ENCODE measurements around the gene ST6GALNAC4.
"Not testable (repeated sequence)": the region's sequence is repeated elsewhere in the genome, so short reads cannot be mapped to it uniquely, and the experiment has no call there.

The ST6GALNAC4 gene

GRCh38 chr9:127884976-127885490 lies 31.8 kb downstream of the ST6GALNAC4 start:
- no peak for DNase-seq

DNA sequence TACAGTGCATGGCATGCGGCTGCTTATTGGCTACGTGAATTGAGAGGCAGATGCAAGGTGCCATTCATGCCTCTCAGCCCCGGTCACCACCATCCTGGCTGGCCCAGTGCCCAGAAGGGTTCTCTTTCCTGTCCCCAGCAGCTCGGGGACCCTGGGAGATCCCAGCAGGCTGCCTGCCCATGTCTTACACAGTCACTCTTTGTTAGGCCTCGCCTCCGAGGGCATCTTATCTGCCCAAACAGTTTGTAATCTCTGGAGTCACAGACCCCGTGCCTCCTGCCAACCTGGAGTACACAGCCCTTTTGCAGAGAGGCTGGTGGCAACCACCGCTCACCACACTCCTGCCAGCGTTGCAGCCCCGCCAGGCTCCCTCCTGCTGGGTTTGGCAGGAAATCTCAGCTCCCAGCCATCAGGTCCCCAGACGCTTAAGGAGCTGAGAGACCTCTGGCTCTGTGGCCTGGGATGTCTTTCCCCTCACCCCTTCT lies 32.4 kb downstream of the ST6GALNAC4 start:
- DNase-seq: no peak

DNA sequence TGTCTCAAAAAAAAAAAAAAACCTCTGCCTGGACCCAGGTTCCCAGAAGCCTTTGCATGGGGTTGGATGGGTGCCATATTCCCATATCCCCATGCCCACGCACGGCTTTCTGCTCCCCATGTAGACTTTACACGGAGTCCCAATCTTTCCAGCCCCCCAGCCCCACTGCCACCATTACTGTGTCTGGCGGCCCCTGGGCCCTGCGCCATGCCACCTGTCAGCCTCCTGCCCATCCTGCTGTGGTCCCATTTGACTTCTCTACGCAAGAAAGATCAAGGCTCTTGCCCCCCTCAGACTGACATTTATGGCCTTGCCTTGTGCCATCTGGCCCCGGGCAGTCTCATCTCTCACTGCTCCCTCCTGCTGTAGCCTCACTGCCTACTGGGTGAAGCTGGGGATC lies 32.9 kb downstream of the ST6GALNAC4 start:
- DNase-seq: no peak

DNA sequence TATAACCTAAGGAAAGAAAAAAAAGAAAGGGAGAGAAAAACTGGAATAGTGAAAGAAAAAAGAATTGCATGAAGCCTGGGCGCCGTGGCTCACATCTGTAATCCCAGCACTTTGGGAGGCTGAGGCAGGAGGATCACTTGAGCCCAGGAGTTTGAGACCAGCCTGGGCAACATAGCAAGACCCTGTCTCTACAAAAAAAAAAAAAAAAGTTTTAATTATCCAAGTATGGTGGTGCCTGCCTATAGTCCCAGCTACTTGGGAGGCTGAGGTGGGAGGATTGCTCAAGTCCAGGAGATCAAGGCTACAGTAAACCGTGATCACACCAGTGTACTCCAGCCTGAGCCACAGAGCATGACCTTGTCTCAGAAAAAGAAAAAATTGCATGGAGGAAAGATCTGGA lies 35.1 kb downstream of the ST6GALNAC4 start:
- DNase-seq: not testable (repeated sequence)

- no peak for DNase-seq
Observed at GRCh38 chr9:127880143-127880542, 36.7 kb downstream of the ST6GALNAC4 start.

- DNase-seq: no peak
Observed at GRCh38 chr9:127878652-127879390, 38.0 kb downstream of the ST6GALNAC4 start.

- DNase-seq: no peak
Observed at GRCh38 chr9:127878001-127878651, 38.7 kb downstream of the ST6GALNAC4 start.

DNA sequence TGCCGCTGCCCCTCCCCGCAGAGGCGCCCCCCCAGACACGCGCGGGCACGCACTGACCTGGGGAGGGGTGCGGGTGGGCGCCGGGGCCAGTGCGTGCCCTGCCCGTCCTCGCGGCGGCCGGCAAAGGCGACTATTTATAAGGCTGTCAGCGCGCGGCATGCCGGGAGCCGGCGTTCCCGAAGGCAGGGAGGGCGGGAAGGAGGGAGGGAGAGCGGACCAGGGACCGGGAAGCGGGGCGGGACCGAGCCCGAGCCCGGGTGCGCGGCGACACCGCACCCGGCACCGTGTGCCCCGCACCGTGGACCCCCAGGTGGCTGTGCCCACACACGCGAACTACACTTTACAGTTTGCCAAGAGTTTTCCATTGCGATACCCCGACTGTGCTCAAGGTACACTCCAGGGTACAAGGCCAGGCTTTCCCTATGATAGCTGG lies 39.3 kb downstream of the ST6GALNAC4 start, which contains the start of gene AK1:
TSS of gene AK1 (minus strand) at position 110 of the 433 bp plus-strand sequence. CDS start 3,058 bp downstream, outside the sequence.
- DNase-seq: no peak

- no peak for DNase-seq
Observed at GRCh38 chr9:127876764-127877562, 39.9 kb downstream of the ST6GALNAC4 start.

DNA sequence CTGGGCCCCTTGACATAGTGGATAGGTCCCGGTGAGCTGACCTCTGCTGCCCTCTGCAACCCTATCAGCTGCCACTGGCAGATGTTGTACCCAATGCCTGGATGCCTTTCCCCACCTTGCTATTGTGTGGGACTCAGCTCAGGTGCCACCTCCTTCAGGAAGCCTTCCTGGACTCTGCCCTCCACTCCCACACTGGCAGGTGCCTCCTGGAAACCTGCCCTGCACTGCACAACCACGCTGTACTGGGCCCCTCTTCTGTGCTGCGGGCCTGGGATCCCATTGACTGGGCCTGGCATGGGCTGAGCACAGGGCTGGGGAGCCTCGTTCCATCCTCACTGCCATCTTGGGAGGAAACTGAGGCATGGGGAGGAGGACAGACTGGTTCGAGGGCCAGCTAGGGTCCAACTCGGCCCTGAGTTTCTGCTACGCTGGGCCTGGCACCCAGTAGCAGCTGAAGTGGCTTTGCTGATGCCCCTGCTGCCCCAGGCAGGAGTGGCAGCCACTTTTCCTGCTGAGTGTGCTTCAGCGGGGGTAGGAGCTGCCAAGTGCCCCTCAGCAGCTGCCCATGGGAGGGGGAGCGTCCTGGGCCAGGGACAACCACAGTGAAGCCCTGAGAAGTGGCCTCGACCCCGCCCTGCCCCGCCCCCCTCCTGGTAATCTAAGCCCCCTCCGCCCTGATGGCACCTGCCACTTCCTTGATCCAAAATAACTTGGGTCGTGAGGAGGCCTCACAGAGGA lies 40.6 kb downstream of the ST6GALNAC4 start:
- no peak for DNase-seq

DNA sequence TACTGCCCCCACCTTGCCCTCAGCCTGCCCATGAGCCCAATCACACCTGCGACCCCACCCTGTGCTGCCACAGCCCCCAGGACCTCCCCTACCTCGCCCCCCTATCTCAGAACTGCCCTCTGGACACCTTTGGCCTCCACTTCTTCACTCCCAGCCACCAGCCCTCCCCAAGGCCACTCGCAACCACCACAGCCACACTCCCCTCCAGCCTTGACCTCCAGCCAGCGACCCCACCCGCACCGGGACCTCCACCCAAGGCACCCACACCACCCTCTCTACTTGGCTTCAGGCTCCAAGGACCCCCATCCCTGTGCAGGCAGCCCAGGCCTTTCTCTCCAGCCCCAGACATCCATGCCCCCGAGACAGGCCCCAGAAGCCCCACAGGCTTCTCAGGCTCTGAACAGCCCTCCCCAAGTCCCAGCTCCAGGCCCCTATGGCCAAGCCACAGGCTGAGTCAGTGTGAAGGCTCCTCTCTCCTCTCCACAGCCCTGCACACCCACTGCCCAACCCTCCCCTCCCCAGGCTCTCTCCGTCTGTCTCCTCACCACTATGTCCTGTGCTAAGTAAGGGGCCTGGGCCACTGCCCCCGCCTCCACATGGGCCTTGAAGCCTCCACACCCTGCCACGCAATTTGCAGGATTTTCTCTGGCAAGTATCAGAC lies 41.4 kb downstream of the ST6GALNAC4 start:
- no peak for DNase-seq

DNA sequence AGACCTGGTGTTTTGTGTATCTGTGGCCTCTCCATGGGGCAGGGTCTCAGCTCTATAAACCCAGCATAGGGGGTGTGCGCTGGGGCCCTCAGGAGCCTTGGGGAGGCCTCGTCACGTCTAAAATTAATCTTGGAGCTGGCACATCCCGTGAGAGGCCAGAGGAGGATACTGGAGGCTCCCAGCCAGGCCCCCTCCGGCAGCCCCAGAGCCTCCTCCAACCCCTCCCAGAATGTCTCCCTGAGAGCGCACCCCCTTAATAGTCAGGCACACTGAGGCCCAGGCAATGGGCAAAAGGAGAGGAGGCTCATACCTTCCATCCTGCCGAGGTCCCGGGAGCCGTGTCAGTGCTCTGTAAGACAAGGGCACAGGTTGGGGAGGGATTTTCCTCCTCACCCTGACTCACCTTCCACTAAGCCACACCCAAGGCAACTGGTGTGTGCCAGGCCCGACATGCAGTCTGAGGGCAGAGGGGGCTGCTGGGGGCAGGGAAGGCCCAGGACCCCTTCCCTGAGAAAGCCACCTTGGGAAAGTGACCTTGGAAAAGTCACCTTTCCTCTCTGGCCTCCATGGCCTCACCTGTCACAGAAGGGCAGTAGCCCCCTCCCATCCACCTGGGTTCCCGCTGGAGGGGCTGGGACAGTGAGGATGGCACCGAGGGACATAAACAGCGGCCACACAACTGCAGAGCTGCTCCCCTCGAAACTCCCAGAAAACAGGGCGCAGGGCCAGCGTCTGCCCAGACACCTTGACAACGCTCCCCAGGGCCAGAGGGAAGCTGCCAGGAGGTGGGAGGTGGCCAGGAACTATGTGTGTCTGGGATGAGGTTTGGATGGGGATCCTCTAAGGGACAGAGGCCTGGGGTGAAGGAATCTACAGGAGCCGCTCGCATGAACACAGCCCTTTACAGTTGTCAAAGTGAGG lies 42.3 kb downstream of the ST6GALNAC4 start:
- DNase-seq: no peak

GRCh38 chr9:127873886-127874285 lies 43.0 kb downstream of the ST6GALNAC4 start:
- no peak for DNase-seq

- DNase-seq: no peak
Observed at GRCh38 chr9:127873223-127873691, 43.6 kb downstream of the ST6GALNAC4 start.

DNA sequence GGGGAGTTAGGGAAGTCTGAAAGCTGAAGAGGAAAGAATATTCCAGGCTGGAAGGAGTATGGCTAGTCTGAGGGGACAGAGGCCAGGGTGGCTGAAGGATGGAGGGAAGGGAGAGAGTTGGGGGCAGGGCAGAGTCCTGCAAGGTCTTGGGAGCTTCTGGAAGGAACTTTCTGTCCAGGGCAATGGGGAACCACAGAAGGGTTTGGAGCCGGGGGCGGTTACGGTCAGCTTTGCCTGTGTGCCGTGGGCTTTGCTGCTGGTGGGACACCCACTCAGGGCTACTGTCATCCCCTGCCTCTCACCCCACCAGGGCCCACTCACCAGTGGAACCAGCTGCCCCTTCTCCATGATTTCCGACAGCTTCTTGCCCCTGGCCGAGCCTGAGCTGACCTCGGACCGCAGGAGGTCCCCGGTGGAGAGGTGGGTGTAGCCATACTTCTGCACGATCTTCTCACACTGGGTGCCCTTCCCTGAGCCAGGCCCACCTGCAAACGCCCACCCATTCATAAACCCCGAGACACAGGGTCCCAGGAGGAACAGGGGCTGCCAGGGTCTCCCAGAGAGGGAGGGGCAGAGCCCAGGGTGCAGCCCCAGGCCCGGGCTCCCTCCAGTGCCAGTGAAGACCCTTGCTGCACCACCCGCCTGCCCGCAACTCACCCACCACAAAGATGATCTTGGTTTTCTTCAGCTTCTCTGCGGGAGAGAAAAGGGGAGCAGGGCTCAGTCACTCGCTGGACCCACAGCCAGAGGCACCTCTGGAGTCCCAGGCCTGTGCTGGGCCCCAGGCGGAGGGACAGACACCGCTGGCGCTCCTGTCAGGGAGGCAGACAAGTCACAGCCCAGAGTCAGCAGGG lies 44.2 kb downstream of the ST6GALNAC4 start:
- no peak for DNase-seq

GRCh38 chr9:127871531-127871930 lies 45.3 kb downstream of the ST6GALNAC4 start:
- DNase-seq: no peak

DNA sequence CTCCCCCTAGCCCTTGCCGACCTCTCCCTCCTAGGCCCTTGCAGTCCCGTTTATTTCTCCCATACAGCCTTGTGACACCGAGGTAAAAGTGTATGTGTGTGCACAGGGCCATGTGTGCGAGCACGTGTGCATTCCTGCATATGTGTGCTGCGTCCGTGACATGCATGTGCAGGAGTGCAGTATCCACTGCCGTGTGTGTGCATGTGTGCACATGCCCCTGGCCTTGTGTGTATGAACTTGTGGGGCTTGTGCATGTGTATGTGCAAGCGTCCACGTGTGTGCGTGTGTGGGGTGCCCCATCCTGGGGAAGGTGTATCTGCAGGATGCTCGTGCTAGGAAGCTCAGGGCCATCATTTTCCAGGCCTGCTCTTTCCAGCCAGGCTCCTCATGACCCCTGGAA lies 46.0 kb downstream of the ST6GALNAC4 start:
- DNase-seq: no peak

- not testable (repeated sequence) for DNase-seq
Observed at GRCh38 chr9:127870153-127870491, 46.7 kb downstream of the ST6GALNAC4 start.

DNA sequence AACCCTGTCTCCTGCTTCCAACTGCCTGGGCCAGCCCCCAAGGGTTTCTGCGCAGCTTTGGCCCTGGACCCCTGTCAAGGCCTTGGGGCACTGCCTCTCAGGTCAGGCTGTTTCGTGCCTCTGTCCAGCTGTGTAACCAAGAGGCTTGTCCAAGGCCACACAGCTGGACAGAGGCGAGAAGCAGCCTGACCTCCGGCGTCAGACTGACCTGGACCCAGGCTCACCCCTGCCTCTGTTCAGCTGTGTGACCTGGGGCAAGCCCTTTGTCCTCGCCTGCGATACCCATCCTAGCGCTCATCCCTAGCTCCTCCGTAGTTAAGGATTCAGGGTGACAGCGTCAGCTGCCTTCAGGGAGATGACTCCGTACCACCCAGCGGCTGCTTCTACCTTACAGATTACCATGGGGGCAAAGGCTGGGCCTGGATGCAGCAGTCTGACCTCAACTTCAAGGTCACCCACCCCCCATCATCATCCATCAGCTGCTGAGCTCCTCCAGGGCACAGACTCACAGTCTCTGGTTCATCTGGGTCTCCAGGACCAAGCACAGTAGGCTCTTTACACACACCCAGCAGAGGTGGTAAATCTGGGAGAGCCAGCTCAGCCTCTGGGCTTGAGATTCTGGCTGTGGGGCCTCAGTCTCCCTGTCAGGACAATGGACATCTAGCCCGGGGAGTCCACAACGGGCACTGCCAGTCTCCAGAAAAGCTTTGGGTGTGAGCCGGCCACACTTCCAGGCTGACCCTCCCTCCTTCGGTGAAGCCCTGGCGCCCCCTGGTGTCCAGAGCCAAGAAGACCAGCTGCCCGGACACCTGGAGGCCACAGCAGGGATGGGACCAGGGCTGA lies 47.3 kb downstream of the ST6GALNAC4 start:
- DNase-seq: peak; percentile 92
